Activated gamma-delta T cell treated with Interleukin-2 at 50 U/mL for 16 hours (primary cell): ENCODE data around the gene OR9Q1.
"Not testable (repeated sequence)": the region's sequence is repeated elsewhere in the genome, so short reads cannot be mapped to it uniquely, and the experiment has no call there.

ENCODE experiments used
- DNase-seq: peaks from one replicate; pipeline ENCODE4 v3.0.0-alpha.2; 2020

The OR9Q1 gene

GRCh38 chr11:58152781-58153180, 129.1 kb downstream of the OR9Q1 start:
- no peak for DNase-seq

GRCh38 chr11:58164389-58164788, 140.7 kb downstream of the OR9Q1 start:
- no peak for DNase-seq

- no peak for DNase-seq
These were observed 141.3 kb downstream of the OR9Q1 start for GRCh38 chr11:58164990-58165389.

- DNase-seq, result no peak
These were observed 141.9 kb downstream of the OR9Q1 start for GRCh38 chr11:58165504-58166106.

GRCh38 chr11:58177409-58178054, 153.9 kb downstream of the OR9Q1 start:
- DNase-seq, result no peak

- no peak for DNase-seq
These were observed 154.8 kb downstream of the OR9Q1 start for GRCh38 chr11:58178444-58178843.

GRCh38 chr11:58179648-58180047, 156.0 kb downstream of the OR9Q1 start:
- no peak for DNase-seq

GRCh38 chr11:58186938-58187337, 163.3 kb downstream of the OR9Q1 start:
- DNase-seq, result no peak

- DNase-seq, result no peak
These were observed 165.1 kb downstream of the OR9Q1 start, which contains the start of gene OR9Q2 for GRCh38 chr11:58188770-58189169. OR9Q2 (plus strand) TSS chr11:58189070; CDS start chr11:58190491, 1,421 bp downstream.

- DNase-seq, result no peak
These were observed 168.5 kb downstream of the OR9Q1 start for GRCh38 chr11:58192229-58192628.

- no peak for DNase-seq
These were observed 169.7 kb downstream of the OR9Q1 start for GRCh38 chr11:58193391-58193790.

- no peak for DNase-seq
These were observed 172.3 kb downstream of the OR9Q1 start for GRCh38 chr11:58195939-58196338.

- DNase-seq, result no peak
These were observed 175.6 kb downstream of the OR9Q1 start for GRCh38 chr11:58199271-58199670.

- no peak for DNase-seq
These were observed 180.4 kb downstream of the OR9Q1 start, which contains the start of gene OR1S2 for GRCh38 chr11:58204042-58204441. OR1S2 (minus strand) TSS chr11:58204142; CDS start chr11:58204142, 0 bp downstream.

GRCh38 chr11:58212420-58212819, 188.7 kb downstream of the OR9Q1 start, which contains the start of gene OR1S1:
OR1S1 (plus strand) TSS chr11:58212720.
- DNase-seq, result not testable (repeated sequence)

GRCh38 chr11:58216476-58216875, 192.8 kb downstream of the OR9Q1 start:
- no peak for DNase-seq

GRCh38 chr11:58222721-58223120, 199.0 kb downstream of the OR9Q1 start:
- no peak for DNase-seq

GRCh38 chr11:58227956-58228615, 204.4 kb downstream of the OR9Q1 start:
- no peak for DNase-seq
